Measurements from ENCODE around the gene ANKRD24.
"Not testable (repeated sequence)": the region's sequence is repeated elsewhere in the genome, so short reads cannot be mapped to it uniquely, and the experiment has no call there.

The ANKRD24 gene

GRCh38 chr19:4197625-4198466 is 15.4 kb downstream of the ANKRD24 start:
- DNase-seq (ENCODE audit: low read depth in 3 of 3), result no peak

- DNase-seq (ENCODE audit: low read depth in 3 of 3), result no peak
Measured at GRCh38 chr19:4198467-4199126, 16.1 kb downstream of the ANKRD24 start.

- no peak for DNase-seq (ENCODE audit: low read depth in 3 of 3)
Measured at GRCh38 chr19:4199699-4200293, 17.3 kb downstream of the ANKRD24 start.

- no peak for DNase-seq (ENCODE audit: low read depth in 3 of 3)
Measured at GRCh38 chr19:4200940-4201542, 18.6 kb downstream of the ANKRD24 start.

- DNase-seq (ENCODE audit: low read depth in 3 of 3), result no peak
Measured at GRCh38 chr19:4201798-4202197, 19.3 kb downstream of the ANKRD24 start.

- no peak for DNase-seq (ENCODE audit: low read depth in 3 of 3)
Measured at GRCh38 chr19:4206818-4207484, 24.5 kb downstream of the ANKRD24 start.

- no peak for DNase-seq (ENCODE audit: low read depth in 3 of 3)
Measured at GRCh38 chr19:4208385-4209094, 26.1 kb downstream of the ANKRD24 start.

GRCh38 chr19:4210166-4210731 is 27.8 kb downstream of the ANKRD24 start:
- no peak for DNase-seq (ENCODE audit: low read depth in 3 of 3)

GRCh38 chr19:4213116-4213515 is 30.6 kb downstream of the ANKRD24 start:
- DNase-seq (ENCODE audit: low read depth in 3 of 3), result no peak

GRCh38 chr19:4215807-4216206 is 33.3 kb downstream of the ANKRD24 start:
- no peak for DNase-seq (ENCODE audit: low read depth in 3 of 3)

- no peak for DNase-seq (ENCODE audit: low read depth in 3 of 3)
Measured at GRCh38 chr19:4216846-4217245, 34.4 kb downstream of the ANKRD24 start.

- DNase-seq (ENCODE audit: low read depth in 3 of 3), result no peak
Measured at GRCh38 chr19:4217429-4218264, 35.2 kb downstream of the ANKRD24 start.

- DNase-seq (ENCODE audit: low read depth in 3 of 3), result not testable (repeated sequence)
Measured at GRCh38 chr19:4218523-4218922, 36.0 kb downstream of the ANKRD24 start.

- DNase-seq (ENCODE audit: low read depth in 3 of 3), result no peak
Measured at GRCh38 chr19:4220188-4220587, 37.7 kb downstream of the ANKRD24 start.

GRCh38 chr19:4224470-4224869 is 42.0 kb downstream of the ANKRD24 start:
- no peak for DNase-seq (ENCODE audit: low read depth in 3 of 3)

- no peak for DNase-seq (ENCODE audit: low read depth in 3 of 3)
Measured at GRCh38 chr19:4225885-4226284, 43.4 kb downstream of the ANKRD24 start.

- no peak for DNase-seq (ENCODE audit: low read depth in 3 of 3)
Measured at GRCh38 chr19:4227771-4228170, 45.3 kb downstream of the ANKRD24 start.

- no peak for DNase-seq (ENCODE audit: low read depth in 3 of 3)
Measured at GRCh38 chr19:4228765-4229178, 46.3 kb downstream of the ANKRD24 start.

GRCh38 chr19:4229179-4229931 is 46.9 kb downstream of the ANKRD24 start, which contains the start of gene EBI3:
Gene EBI3, plus strand, starts transcription at chr19:4229523. Its CDS starts 28 bp downstream, at chr19:4229551.
- peak in 2 of 3 experiments; percentile 2 to 68 for DNase-seq (ENCODE audit: low read depth in 3 of 3)

Data from stimulated activated CD4-positive, alpha-beta T cell treated with anti-CD3 and anti-CD28 coated beads, TNF-alpha, amount 100 ng/mL, for 24 hours (primary cell).